ENCODE data around the gene THAP5.

THAP5 gene

GRCh38 chr7:108526768-108527017 lies 42.8 kb downstream of the THAP5 start:
- TF ChIP-seq EZH2phosphoT487 (IDR thresholded peaks at IDR 0.05; ENCODE audit: borderline replicate concordance), result no peak
- TF ChIP-seq, protein P1, sequence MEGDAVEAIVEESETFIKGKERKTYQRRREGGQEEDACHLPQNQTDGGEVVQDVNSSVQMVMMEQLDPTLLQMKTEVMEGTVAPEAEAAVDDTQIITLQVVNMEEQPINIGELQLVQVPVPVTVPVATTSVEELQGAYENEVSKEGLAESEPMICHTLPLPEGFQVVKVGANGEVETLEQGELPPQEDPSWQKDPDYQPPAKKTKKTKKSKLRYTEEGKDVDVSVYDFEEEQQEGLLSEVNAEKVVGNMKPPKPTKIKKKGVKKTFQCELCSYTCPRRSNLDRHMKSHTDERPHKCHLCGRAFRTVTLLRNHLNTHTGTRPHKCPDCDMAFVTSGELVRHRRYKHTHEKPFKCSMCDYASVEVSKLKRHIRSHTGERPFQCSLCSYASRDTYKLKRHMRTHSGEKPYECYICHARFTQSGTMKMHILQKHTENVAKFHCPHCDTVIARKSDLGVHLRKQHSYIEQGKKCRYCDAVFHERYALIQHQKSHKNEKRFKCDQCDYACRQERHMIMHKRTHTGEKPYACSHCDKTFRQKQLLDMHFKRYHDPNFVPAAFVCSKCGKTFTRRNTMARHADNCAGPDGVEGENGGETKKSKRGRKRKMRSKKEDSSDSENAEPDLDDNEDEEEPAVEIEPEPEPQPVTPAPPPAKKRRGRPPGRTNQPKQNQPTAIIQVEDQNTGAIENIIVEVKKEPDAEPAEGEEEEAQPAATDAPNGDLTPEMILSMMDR (conservative IDR thresholded peaks at IDR 0.05; ENCODE audit: low read length), result no peak
- Histone ChIP-seq H3K36me3 (ENCODE audit: insufficient read depth, low read length) (no peaks in the 10 kb centered on the region), H3K79me2 (ENCODE audit: insufficient read depth, low read length) (peaks cover 39% of the 10 kb centered on the region), H3K9me2 (replicated peaks; ENCODE audit: low read depth, low read length) (no peaks in the 10 kb centered on the region), H3K9ac (ENCODE audit: low read depth, low read length, poor library complexity, severe bottlenecking) (peak overlapping the region; percentile 78), H3K4me1 (ENCODE audit: insufficient read depth, low read length, poor library complexity, severe bottlenecking) (peaks cover 37% of the 10 kb centered on the region), H3F3A (ENCODE audit: low read depth) (no peaks in the 10 kb centered on the region), H3K4me3 (ENCODE audit: low read length, poor library complexity, severe bottlenecking) (peak overlapping the region; percentile 94), H2AFZ (ENCODE audit: low read length) (peak overlapping the region; percentile 77), H3K4me2 (ENCODE audit: low read depth, low read length, poor library complexity, severe bottlenecking) (peak overlapping the region; percentile 69), H3K9me3 (ENCODE audit: insufficient read depth, low read depth, low read length) (no peaks in the 10 kb centered on the region), H4K20me1 (ENCODE audit: insufficient read depth, low read length, poor library complexity, severe bottlenecking) (peaks cover 32% of the 10 kb centered on the region), H3K27me3 (ENCODE audit: insufficient read depth, low read length, poor library complexity, severe bottlenecking) (no peaks in the 10 kb centered on the region)

DNA sequence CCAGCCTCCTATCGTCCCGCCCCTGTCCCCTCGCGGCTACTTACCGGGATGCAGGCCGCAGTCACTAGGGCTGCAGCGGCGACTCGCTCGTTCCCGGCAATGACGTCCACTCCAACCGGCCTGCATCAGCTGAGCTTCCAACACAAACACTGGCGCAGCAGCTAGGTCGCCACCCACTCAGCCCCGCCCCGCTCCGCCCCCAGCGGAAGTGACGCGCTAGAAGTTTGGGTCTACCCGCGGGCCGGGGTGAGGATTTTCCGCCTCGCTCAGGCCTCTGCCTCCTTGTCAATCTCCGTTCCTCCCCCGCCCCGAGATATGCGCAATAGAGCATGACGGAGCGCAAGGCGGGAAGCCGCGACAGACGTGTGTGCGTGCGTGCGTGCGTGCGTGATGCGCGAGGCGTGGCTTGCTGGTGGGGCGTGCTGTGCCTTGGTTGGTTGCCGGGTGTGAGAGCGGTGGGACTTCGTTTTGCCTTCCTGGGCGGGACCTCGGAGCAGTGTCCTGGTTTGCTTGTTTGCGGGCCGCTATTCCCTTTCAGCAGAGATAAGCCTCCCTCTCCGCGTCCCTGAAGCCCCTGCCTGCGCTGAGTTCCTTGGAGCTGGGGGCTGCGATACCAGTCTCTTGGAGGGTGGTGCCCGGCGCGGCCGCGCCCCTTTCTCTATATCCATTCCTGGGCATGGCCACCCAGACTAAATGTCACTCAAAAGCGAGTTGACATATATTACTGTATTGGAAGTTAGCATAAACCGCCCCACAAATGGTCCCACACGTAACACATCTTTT lies 43.3 kb downstream of the THAP5 start, which contains the start of gene PNPLA8:
Gene PNPLA8, minus strand, starts transcription at position 151 of the 783 bp plus-strand sequence. CDS start 10,644 bp downstream, outside the sequence.
- Histone ChIP-seq H3K9me2 (replicated peaks; ENCODE audit: low read depth, low read length) (no peaks in the 10 kb centered on the region), H4K20me1 (ENCODE audit: insufficient read depth, low read length, poor library complexity, severe bottlenecking) (peaks cover 37% of the 10 kb centered on the region), H3K36me3 (ENCODE audit: insufficient read depth, low read length) (no peaks in the 10 kb centered on the region), H3K4me3 (ENCODE audit: low read length, poor library complexity, severe bottlenecking) (peak within 1 kb of the TSS; percentile 94), H3K4me2 (ENCODE audit: low read depth, low read length, poor library complexity, severe bottlenecking) (peak within 1 kb of the TSS; percentile 95), H3K9me3 (ENCODE audit: insufficient read depth, low read depth, low read length) (no peaks in the 10 kb centered on the region), H2AFZ (ENCODE audit: low read length) (peak within 1 kb of the TSS; percentile 78), H3K79me2 (ENCODE audit: insufficient read depth, low read length) (peaks cover 44% of the 10 kb centered on the region), H3F3A (ENCODE audit: low read depth) (no peaks in the 10 kb centered on the region), H3K27me3 (ENCODE audit: insufficient read depth, low read length, poor library complexity, severe bottlenecking) (no peaks in the 10 kb centered on the region), H3K4me1 (ENCODE audit: insufficient read depth, low read length, poor library complexity, severe bottlenecking) (peaks cover 42% of the 10 kb centered on the region), H3K9ac (ENCODE audit: low read depth, low read length, poor library complexity, severe bottlenecking) (peak within 1 kb of the TSS; percentile 78)
- TF ChIP-seq EZH2phosphoT487 (IDR thresholded peaks at IDR 0.05; ENCODE audit: borderline replicate concordance), result no peak
- TF ChIP-seq, protein P1 (conservative IDR thresholded peaks at IDR 0.05; ENCODE audit: low read length), result no peak

- Histone ChIP-seq H4K20me1 (ENCODE audit: insufficient read depth, low read length, poor library complexity, severe bottlenecking) (peaks cover 40% of the 10 kb centered on the region), H3K4me2 (ENCODE audit: low read depth, low read length, poor library complexity, severe bottlenecking) (peak overlapping the region; percentile 95), H3K9ac (ENCODE audit: low read depth, low read length, poor library complexity, severe bottlenecking) (peak overlapping the region; percentile 73), H3K4me1 (ENCODE audit: insufficient read depth, low read length, poor library complexity, severe bottlenecking) (peaks cover 46% of the 10 kb centered on the region), H2AFZ (ENCODE audit: low read length) (peak overlapping the region; percentile 78), H3K79me2 (ENCODE audit: insufficient read depth, low read length) (peaks cover 48% of the 10 kb centered on the region), H3K4me3 (ENCODE audit: low read length, poor library complexity, severe bottlenecking) (peak overlapping the region; percentile 94), H3K9me2 (replicated peaks; ENCODE audit: low read depth, low read length) (no peaks in the 10 kb centered on the region), H3K36me3 (ENCODE audit: insufficient read depth, low read length) (no peaks in the 10 kb centered on the region), H3K9me3 (ENCODE audit: insufficient read depth, low read depth, low read length) (no peaks in the 10 kb centered on the region), H3F3A (ENCODE audit: low read depth) (no peaks in the 10 kb centered on the region), H3K27me3 (ENCODE audit: insufficient read depth, low read length, poor library complexity, severe bottlenecking) (no peaks in the 10 kb centered on the region)
- TF ChIP-seq, protein P1 (conservative IDR thresholded peaks at IDR 0.05; ENCODE audit: low read length), result no peak
- TF ChIP-seq EZH2phosphoT487 (IDR thresholded peaks at IDR 0.05; ENCODE audit: borderline replicate concordance), result no peak
Measured at GRCh38 chr7:108525327-108525984, 44.0 kb downstream of the THAP5 start.

Measured in Loucy (cell line).